Measurements from ENCODE around the gene FBXW2.

DNA sequence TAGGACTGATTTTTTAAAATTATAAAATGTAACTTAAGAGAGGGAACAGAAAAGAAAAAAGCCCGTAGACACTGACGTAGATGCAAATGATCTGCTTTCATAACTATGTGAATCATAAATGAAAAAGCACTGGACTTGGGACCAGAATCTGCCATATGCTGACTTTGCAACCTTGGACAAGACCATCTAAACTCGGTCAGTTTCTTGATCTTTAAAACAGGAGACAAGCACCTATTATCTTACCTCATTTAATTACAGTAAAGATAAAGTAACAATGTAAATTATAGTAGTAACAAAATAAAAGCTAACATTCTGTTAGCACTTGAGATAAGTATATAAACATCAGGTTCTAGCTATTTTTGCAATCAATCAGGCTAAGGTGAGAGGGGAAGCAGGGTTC, 20.0 kb downstream of the FBXW2 start:
- TF ChIP-seq, protein P1, sequence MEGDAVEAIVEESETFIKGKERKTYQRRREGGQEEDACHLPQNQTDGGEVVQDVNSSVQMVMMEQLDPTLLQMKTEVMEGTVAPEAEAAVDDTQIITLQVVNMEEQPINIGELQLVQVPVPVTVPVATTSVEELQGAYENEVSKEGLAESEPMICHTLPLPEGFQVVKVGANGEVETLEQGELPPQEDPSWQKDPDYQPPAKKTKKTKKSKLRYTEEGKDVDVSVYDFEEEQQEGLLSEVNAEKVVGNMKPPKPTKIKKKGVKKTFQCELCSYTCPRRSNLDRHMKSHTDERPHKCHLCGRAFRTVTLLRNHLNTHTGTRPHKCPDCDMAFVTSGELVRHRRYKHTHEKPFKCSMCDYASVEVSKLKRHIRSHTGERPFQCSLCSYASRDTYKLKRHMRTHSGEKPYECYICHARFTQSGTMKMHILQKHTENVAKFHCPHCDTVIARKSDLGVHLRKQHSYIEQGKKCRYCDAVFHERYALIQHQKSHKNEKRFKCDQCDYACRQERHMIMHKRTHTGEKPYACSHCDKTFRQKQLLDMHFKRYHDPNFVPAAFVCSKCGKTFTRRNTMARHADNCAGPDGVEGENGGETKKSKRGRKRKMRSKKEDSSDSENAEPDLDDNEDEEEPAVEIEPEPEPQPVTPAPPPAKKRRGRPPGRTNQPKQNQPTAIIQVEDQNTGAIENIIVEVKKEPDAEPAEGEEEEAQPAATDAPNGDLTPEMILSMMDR (IDR thresholded peaks at IDR 0.05; ENCODE audit: low read depth, low read length): no peak
- no peak for TF ChIP-seq EZH2phosphoT487 (IDR thresholded peaks at IDR 0.05; ENCODE audit: low read depth)
